ENCODE data around the gene GFM2.
A peak's percentile ranks its signal among the peaks of the same experiment; 100 is the strongest.
"Not testable (repeated sequence)": the region's sequence is repeated elsewhere in the genome, so short reads cannot be mapped to it uniquely, and the experiment has no call there.

Gene GFM2

DNA sequence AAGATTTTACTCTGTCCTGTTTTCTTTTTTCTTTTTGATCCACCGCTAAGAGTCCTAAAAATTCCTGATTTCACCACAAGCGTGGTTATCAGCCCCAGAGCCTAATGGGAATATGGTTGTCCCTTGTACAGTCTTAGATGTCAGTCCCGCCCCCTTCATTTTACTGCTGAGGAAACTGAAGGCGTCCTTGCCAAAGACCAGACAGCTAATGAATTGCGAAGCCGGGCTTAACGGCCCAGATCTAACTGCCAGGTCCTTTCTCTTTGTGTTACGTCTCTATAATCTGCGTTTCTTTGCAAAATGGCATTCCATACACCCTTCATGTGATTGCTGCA, 629 bp upstream of the GFM2 start:
- peaks cover 60% of the 10 kb centered on the region for H3K36me3 ChIP-seq (ENCODE audit: insufficient read depth, low read length)
- no peaks in the 10 kb centered on the region for H3K27me3 ChIP-seq (ENCODE audit: insufficient read depth, low read length)
- H3K9me3 ChIP-seq (ENCODE audit: insufficient read depth, low read depth, low read length) = no peaks in the 10 kb centered on the region
- peak overlapping the region; percentile 93 for H3K4me3 ChIP-seq (ENCODE audit: low read length)
- 1% methylated on average over 9 of the region's 9 CpGs for WGBS
- H3K27ac ChIP-seq (ENCODE audit: low read depth, low read length) = 0 out of 2 replicates have a peak overlapping the region, but pooled peaks have one; percentile 77
- H3K4me1 ChIP-seq (ENCODE audit: insufficient read depth, low read length) = peaks cover 9% of the 10 kb centered on the region; the same call in 1 of the 2 replicates
- peak overlapping the region; percentile 81 for H3K9ac ChIP-seq (ENCODE audit: low read depth, low read length)

DNA sequence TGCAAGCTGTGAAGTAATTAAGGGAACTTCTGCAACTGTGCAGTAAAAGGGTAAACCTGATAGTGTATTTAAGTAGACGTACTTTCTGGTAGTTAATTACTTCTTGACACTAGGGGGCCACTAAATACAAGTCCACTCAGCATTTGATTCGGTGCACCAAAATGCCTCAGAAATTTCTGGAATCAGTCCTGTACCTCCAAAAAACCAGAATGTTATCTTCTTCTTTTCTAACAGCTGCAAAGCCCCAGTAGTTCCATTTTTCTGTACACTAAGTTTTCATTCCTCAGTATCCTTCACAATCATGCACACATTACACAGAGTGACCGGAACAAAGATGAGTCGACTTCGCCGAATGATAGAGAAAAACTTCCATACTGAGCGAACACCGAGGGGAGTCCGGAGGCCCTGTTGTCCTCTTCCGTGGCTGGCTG, 484 bp downstream of the GFM2 start:
- H3K36me3 ChIP-seq (ENCODE audit: insufficient read depth, low read length) = peaks cover 60% of the 10 kb centered on the region
- H3K4me1 ChIP-seq (ENCODE audit: insufficient read depth, low read length) = peaks cover 9% of the 10 kb centered on the region; the same call in 1 of the 2 replicates
- peak overlapping the region; percentile 93 for H3K4me3 ChIP-seq (ENCODE audit: low read length)
- no peaks in the 10 kb centered on the region for H3K9me3 ChIP-seq (ENCODE audit: insufficient read depth, low read depth, low read length)
- H3K27ac ChIP-seq (ENCODE audit: low read depth, low read length) = peak overlapping the region; percentile 55
- WGBS = 1% methylated on average over 10 of the region's 10 CpGs
- no peaks in the 10 kb centered on the region for H3K27me3 ChIP-seq (ENCODE audit: insufficient read depth, low read length)
- peak overlapping the region; percentile 73 for H3K9ac ChIP-seq (ENCODE audit: low read depth, low read length)

DNA sequence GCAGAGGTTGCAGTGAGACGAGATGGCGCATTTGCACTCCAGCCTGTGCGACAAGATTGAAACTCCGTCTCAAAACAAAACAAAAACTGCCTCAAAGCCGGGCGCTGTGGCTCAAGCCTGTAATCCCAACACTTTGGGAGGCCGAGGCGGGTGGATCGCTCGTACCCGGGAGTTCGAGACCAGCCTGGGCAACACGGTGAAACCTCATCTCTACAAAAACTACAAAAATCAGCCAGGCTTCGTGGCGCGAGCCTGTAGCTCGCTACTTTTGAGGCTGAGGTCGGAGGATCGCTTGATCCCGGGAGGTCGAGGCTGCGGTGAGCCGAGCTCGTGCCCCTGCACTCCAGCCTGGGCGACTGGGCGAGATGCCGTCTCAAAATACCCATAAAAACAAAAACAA, 988 bp downstream of the GFM2 start:
- H3K4me3 ChIP-seq (ENCODE audit: low read length) = peak overlapping the region; percentile 93
- no peaks in the 10 kb centered on the region for H3K9me3 ChIP-seq (ENCODE audit: insufficient read depth, low read depth, low read length)
- WGBS = 86% methylated on average over 27 of the region's 27 CpGs
- H3K9ac ChIP-seq (ENCODE audit: low read depth, low read length) = peak overlapping the region; percentile 73
- H3K36me3 ChIP-seq (ENCODE audit: insufficient read depth, low read length) = peaks cover 60% of the 10 kb centered on the region
- H3K4me1 ChIP-seq (ENCODE audit: insufficient read depth, low read length) = peaks cover 9% of the 10 kb centered on the region; the same call in 1 of the 2 replicates
- H3K27ac ChIP-seq (ENCODE audit: low read depth, low read length) = no peak overlapping the region; the same call in 1 of the 2 replicates
- H3K27me3 ChIP-seq (ENCODE audit: insufficient read depth, low read length) = no peaks in the 10 kb centered on the region

DNA sequence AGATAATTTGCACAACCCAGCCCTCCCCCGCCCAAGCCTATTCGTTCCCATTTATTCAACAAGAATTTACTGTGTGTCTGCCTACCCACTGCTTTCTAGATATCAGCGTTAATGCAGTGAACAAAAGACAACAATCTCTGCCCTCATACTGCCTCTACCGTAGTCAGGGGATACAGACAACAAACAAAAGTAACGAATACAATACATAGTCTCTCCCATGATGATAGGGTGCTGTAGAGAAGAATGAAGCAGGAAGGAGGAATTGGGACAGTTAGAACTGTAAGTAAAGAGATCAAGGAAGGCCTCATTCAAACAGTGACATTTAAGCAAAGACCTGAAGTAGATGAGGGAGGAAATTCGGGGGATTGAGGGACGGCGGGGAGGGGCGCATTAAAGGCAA, 1.7 kb downstream of the GFM2 start:
- Histone ChIP-seq H3K27me3 (ENCODE audit: insufficient read depth, low read length) (no peaks in the 10 kb centered on the region), H3K9me3 (ENCODE audit: insufficient read depth, low read depth, low read length) (no peaks in the 10 kb centered on the region), H3K36me3 (ENCODE audit: insufficient read depth, low read length) (peaks cover 60% of the 10 kb centered on the region), H3K9ac (ENCODE audit: low read depth, low read length) (no peak overlapping the region), H3K4me3 (ENCODE audit: low read length) (peak overlapping the region; percentile 22; the same call in 1 of the 2 replicates), H3K4me1 (ENCODE audit: insufficient read depth, low read length) (peaks cover 9% of the 10 kb centered on the region; the same call in 1 of the 2 replicates), H3K27ac (ENCODE audit: low read depth, low read length) (no peak overlapping the region)
- 93% methylated on average over 7 of the region's 9 CpGs for whole genome bisulfite sequencing

DNA sequence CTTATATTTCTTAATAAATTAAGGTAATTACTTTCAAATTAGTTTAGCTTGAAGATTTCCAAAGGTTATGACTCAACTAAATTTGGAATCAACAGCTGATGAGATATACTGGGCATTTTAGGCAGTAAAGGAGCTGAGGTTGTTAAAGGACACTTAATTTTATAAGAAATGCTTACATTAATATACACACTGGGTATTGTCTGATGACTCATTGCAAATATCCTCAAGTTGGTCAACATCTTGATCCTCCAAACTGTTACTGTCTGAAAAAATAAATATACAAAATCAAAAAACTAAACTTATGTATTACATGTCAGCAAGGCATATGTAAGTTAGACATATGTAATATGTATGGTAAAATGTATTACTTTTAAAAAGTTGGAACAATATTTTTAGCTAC, 3.4 kb downstream of the GFM2 start:
- Histone ChIP-seq H3K4me1 (ENCODE audit: insufficient read depth, low read length) (peaks cover 9% of the 10 kb centered on the region; the same call in 1 of the 2 replicates), H3K27ac (ENCODE audit: low read depth, low read length) (no peak overlapping the region), H3K27me3 (ENCODE audit: insufficient read depth, low read length) (no peaks in the 10 kb centered on the region), H3K4me3 (ENCODE audit: low read length) (no peak overlapping the region), H3K36me3 (ENCODE audit: insufficient read depth, low read length) (peaks cover 60% of the 10 kb centered on the region), H3K9ac (ENCODE audit: low read depth, low read length) (no peak overlapping the region), H3K9me3 (ENCODE audit: insufficient read depth, low read depth, low read length) (no peaks in the 10 kb centered on the region)

DNA sequence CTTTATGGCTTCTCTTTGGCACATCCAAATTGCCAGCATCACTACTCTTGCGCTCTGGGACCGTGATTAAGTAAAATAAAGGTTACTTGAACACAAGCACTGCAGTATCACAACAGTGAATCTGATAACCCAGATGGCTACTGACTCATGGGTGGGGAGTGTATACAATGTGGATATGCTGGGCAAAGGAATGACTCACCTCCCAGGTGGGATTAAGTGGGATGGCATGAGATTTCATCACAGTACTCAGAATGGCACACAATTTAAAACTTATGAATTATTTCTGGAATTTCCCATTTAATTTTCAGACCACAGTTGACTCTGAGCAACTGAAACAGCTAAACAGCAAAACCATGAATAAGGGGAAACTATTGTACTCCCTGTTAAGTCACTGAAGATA, 4.3 kb downstream of the GFM2 start:
- Histone ChIP-seq H3K9ac (ENCODE audit: low read depth, low read length) (no peak overlapping the region), H3K4me1 (ENCODE audit: insufficient read depth, low read length) (peaks cover 5% of the 10 kb centered on the region; the same call in 1 of the 2 replicates), H3K27me3 (ENCODE audit: insufficient read depth, low read length) (no peaks in the 10 kb centered on the region), H3K9me3 (ENCODE audit: insufficient read depth, low read depth, low read length) (no peaks in the 10 kb centered on the region), H3K4me3 (ENCODE audit: low read length) (no peak overlapping the region), H3K36me3 (ENCODE audit: insufficient read depth, low read length) (peaks cover 68% of the 10 kb centered on the region), H3K27ac (ENCODE audit: low read depth, low read length) (no peak overlapping the region)
- 94% methylated on average over 2 of the region's 2 CpGs for WGBS

DNA sequence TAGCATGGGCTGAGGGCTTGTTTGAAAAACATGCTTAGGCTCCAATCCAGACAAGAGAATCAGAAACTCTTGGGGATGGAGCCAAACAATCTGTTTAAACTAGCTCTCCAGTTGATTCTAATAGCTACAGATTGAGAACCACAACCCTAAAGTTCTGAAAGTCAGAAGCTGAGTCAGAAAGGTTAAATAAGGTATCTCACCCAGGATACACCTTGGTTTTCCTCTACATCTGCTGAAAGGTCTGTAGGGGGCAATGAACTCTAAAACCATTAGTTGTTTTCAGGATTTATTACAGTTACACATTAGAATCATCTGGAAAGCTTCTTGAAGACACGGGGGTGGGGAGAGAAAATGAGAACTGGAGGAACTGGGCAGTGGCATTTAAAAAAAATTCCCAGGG, 5.7 kb downstream of the GFM2 start:
- H3K9me3 ChIP-seq (ENCODE audit: insufficient read depth, low read depth, low read length) = no peaks in the 10 kb centered on the region
- H3K4me3 ChIP-seq (ENCODE audit: low read length) = no peak overlapping the region
- H3K27me3 ChIP-seq (ENCODE audit: insufficient read depth, low read length) = no peaks in the 10 kb centered on the region
- H3K36me3 ChIP-seq (ENCODE audit: insufficient read depth, low read length) = peaks cover 81% of the 10 kb centered on the region
- H3K4me1 ChIP-seq (ENCODE audit: insufficient read depth, low read length) = peaks cover 5% of the 10 kb centered on the region; the same call in 1 of the 2 replicates
- no peak overlapping the region for H3K27ac ChIP-seq (ENCODE audit: low read depth, low read length)
- H3K9ac ChIP-seq (ENCODE audit: low read depth, low read length) = no peak overlapping the region
- WGBS = 82% methylated on average over 1 of the region's 1 CpG

DNA sequence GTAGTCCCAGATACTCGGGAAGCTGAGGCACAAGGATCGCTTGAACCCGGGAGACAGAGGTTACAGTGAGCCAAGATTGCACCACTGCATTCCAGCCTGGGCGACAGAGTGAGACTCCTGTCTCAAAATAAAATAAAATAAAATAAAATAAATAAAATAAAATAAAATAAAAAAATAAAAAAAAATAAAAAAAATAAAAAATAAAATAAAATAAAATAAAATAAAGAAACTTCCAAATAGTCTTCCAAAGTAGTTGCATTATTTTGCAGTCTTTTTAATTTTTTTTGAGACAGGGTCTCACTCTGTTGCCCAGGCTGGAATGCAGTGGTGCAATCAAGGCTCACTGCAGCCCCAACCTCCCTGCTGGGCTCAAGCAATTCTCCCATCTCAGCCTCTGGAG, 18.2 kb downstream of the GFM2 start:
- H3K36me3 ChIP-seq (ENCODE audit: insufficient read depth, low read length) = peaks cover 86% of the 10 kb centered on the region
- not testable (repeated sequence) for H3K27ac ChIP-seq (ENCODE audit: low read depth, low read length); H3K27me3 ChIP-seq (ENCODE audit: insufficient read depth, low read length); H3K9ac ChIP-seq (ENCODE audit: low read depth, low read length); H3K4me3 ChIP-seq (ENCODE audit: low read length); H3K4me1 ChIP-seq (ENCODE audit: insufficient read depth, low read length); H3K9me3 ChIP-seq (ENCODE audit: insufficient read depth, low read depth, low read length)
- WGBS = 97% methylated on average over 3 of the region's 4 CpGs

DNA sequence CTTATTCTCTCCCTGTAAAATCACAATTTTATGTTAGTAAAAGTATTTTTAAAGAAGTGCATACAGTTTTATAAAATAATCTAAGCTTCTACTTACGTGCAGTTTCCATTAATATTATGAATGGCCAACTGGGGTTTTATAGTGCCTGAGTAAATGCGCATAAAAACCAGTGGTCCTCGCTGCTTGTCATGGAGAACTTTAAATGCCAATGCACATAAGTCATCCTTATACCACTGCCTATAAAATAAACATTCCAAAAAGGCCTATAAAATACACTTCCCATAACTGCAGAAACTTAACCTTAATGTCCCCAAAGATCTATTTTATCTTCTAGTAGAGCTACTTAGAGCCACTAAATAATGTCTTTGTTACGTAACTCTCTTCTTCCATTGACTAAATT, 28.5 kb downstream of the GFM2 start:
- Histone ChIP-seq H3K27me3 (ENCODE audit: insufficient read depth, low read length) (no peaks in the 10 kb centered on the region), H3K36me3 (ENCODE audit: insufficient read depth, low read length) (peaks cover 96% of the 10 kb centered on the region), H3K4me1 (ENCODE audit: insufficient read depth, low read length) (no peaks in the 10 kb centered on the region), H3K4me3 (ENCODE audit: low read length) (no peak overlapping the region), H3K9me3 (ENCODE audit: insufficient read depth, low read depth, low read length) (no peaks in the 10 kb centered on the region), H3K27ac (ENCODE audit: low read depth, low read length) (no peak overlapping the region), H3K9ac (ENCODE audit: low read depth, low read length) (no peak overlapping the region)
- 96% methylated on average over 4 of the region's 4 CpGs for WGBS

DNA sequence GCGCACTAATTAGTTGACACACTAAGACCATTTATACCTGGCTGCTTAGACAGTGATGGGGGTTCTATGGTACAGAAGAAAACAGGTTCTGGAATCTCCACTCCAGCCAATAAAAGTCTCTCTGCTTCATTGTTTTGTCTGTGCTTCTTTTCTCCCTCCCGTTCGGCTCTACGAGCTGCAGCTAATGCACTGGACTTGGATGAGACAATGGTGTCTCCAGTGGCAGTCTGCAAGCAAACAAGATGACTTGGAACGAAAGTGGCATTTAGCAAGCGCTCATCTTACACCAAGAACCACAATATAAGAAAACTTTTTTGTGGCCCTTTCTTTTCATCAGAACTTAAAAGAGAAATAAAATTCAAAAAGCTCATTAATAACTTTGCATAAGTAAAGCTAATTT, 30.2 kb downstream of the GFM2 start:
- H3K27me3 ChIP-seq (ENCODE audit: insufficient read depth, low read length) = no peaks in the 10 kb centered on the region
- H3K27ac ChIP-seq (ENCODE audit: low read depth, low read length) = no peak overlapping the region
- no peak overlapping the region for H3K4me3 ChIP-seq (ENCODE audit: low read length)
- 91% methylated on average over 5 of the region's 6 CpGs for WGBS
- H3K9me3 ChIP-seq (ENCODE audit: insufficient read depth, low read depth, low read length) = no peaks in the 10 kb centered on the region
- H3K9ac ChIP-seq (ENCODE audit: low read depth, low read length) = no peak overlapping the region
- H3K4me1 ChIP-seq (ENCODE audit: insufficient read depth, low read length) = no peaks in the 10 kb centered on the region
- H3K36me3 ChIP-seq (ENCODE audit: insufficient read depth, low read length) = peaks cover 97% of the 10 kb centered on the region

DNA sequence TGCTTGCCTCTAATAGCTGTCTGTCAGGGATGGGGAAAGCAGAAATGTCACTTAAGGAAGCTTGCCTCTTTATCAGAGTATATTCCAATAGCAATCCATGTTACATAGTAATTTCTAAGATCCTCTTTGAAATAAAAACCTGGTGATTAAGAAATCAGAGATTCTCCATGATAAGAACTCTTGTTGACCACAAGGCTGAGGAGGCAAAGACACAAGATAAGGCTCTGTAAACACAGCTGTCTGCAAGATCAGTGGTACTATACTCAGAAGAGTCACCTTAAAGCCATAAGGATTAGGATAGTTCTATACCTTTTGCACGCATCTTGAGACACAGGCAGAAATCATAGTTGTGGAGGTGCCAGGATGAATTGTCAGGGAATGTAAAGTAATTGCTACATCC, 41.6 kb downstream of the GFM2 start:
- no peaks in the 10 kb centered on the region for H3K9me3 ChIP-seq (ENCODE audit: insufficient read depth, low read depth, low read length)
- H3K36me3 ChIP-seq (ENCODE audit: insufficient read depth, low read length) = peaks cover 95% of the 10 kb centered on the region

DNA sequence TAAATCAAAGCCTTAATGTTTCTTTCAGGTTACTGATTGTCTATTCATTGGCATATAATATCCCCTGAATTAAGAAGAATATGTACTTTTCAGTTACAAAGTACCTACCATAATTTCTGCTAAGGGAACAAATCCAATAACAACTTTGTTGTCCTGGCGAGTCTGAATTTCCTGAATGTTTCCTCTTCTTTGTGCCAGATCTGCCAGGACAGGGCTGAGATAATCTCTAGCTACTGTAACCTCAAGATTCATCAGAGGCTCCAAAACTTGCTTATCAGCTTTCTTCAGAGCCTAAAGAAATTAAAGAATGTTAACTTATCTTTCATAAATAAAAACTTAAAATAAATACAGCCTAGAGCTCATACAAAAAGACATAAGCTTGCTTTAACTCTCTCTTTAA, 44.6 kb downstream of the GFM2 start:
- WGBS = 97% methylated on average over 1 of the region's 1 CpG
- H3K36me3 ChIP-seq (ENCODE audit: insufficient read depth, low read length) = peaks cover 92% of the 10 kb centered on the region

More for the DNA sequence above, 41.6 kb downstream of the GFM2 start:
- Histone ChIP-seq H3K4me3 (ENCODE audit: low read length) (no peak overlapping the region), H3K4me1 (ENCODE audit: insufficient read depth, low read length) (no peaks in the 10 kb centered on the region), H3K27me3 (ENCODE audit: insufficient read depth, low read length) (no peaks in the 10 kb centered on the region), H3K9ac (ENCODE audit: low read depth, low read length) (no peak overlapping the region), H3K27ac (ENCODE audit: low read depth, low read length) (no peak overlapping the region)
- WGBS = 93% methylated on average over 1 of the region's 1 CpG

More for the DNA sequence above, 44.6 kb downstream of the GFM2 start:
- Histone ChIP-seq H3K27me3 (ENCODE audit: insufficient read depth, low read length) (no peaks in the 10 kb centered on the region), H3K9me3 (ENCODE audit: insufficient read depth, low read depth, low read length) (no peaks in the 10 kb centered on the region), H3K9ac (ENCODE audit: low read depth, low read length) (no peak overlapping the region), H3K4me3 (ENCODE audit: low read length) (no peak overlapping the region), H3K27ac (ENCODE audit: low read depth, low read length) (no peak overlapping the region), H3K4me1 (ENCODE audit: insufficient read depth, low read length) (no peaks in the 10 kb centered on the region)
